HepG2 (cell line): ENCODE results near the gene SLC34A3. TPM values are rescaled to one million over a fixed set of nuclear protein-coding genes. Genes with fewer than 3 reads are reported as not detected.

ENCODE experiments used
- DNMT1 ChIP-seq: sonication (generic); formaldehyde crosslinking; IDR thresholded peaks from 2 replicates; pipeline ENCODE4 v1.5.1; 2020; ENCODE audit warnings: mild to moderate bottlenecking, missing genetic modification reagents
- FOXJ3 ChIP-seq: sonication (generic); formaldehyde crosslinking; IDR thresholded peaks from 2 replicates; pipeline ENCODE4 v1.4.0; 2020; ENCODE audit warnings: missing genetic modification reagents, mild to moderate bottlenecking, borderline replicate concordance
- HMGXB3 ChIP-seq: sonication (generic); formaldehyde crosslinking; IDR thresholded peaks from 2 replicates; pipeline ENCODE4 v1.4.0; 2020; ENCODE audit warnings: missing genetic modification reagents, borderline replicate concordance
- HNF1A ChIP-seq, 2 experiments: sonication (generic) in 1 of 2; formaldehyde crosslinking in 1 of 2; IDR thresholded peaks; 2 replicates each; pipeline versions ENCODE4 v1.4.0 to v1.6.1; 2016 to 2020; ENCODE audit warnings: borderline replicate concordance in 1 of 2, low read depth in 1 of 2, mild to moderate bottlenecking in 1 of 2, missing genetic modification reagents in 1 of 2
- HNRNPL ChIP-seq: fragments of 200-400 bp; formaldehyde crosslinking; IDR thresholded peaks from 2 replicates; pipeline ENCODE4 v1.6.1; 2017; ENCODE audit warnings: mild to moderate bottlenecking, low read depth, low read length
- NCOR1 ChIP-seq: fragments of 200-600 bp; sonication (generic); IDR thresholded peaks from 2 replicates; pipeline ENCODE4 v1.7.0; 2017; ENCODE audit warnings: antibody characterized with exemption, low read length, borderline replicate concordance
- PRDM4 ChIP-seq: sonication (generic); formaldehyde crosslinking; IDR thresholded peaks from 2 replicates; pipeline ENCODE4 v1.9.0; 2021; ENCODE audit warnings: missing genetic modification reagents, borderline replicate concordance
- SATB2 ChIP-seq: sonication (generic); formaldehyde crosslinking; IDR thresholded peaks from 2 replicates; pipeline ENCODE4 v1.5.0; 2020; ENCODE audit warnings: missing genetic modification reagents
- ZKSCAN1 ChIP-seq: fragments of 150-350 bp; IDR thresholded peaks from 2 replicates; pipeline ENCODE4 v1.6.1; 2014; ENCODE audit warnings: low read length
- ZNF24 ChIP-seq: fragments of 450-650 bp; IDR thresholded peaks from 2 replicates; pipeline ENCODE4 v1.6.1; 2017; ENCODE audit warnings: antibody characterized with exemption, mild to moderate bottlenecking
- ZNF75D ChIP-seq: sonication (generic); formaldehyde crosslinking; IDR thresholded peaks from 2 replicates; pipeline ENCODE4 v1.8.1; 2023; ENCODE audit warnings: missing genetic modification reagents, mild to moderate bottlenecking, borderline replicate concordance
- ZNF766 ChIP-seq: sonication (generic); formaldehyde crosslinking; IDR thresholded peaks from 2 replicates; pipeline ENCODE4 v1.5.0; 2020; ENCODE audit warnings: missing genetic modification reagents, borderline replicate concordance
- polyA plus RNA-seq, 8 experiments: library from polyadenylated mRNA; depleted of rRNA in 3 of 8; stranded (reverse) in 7 of 8; unstranded in 1 of 8; fragments of >200 nt; fragmentation: Illumina TruSeq in 4 of 8; extraction: Trizol in 4 of 8; gene quantifications; 2 replicates each; pipeline versions ENCODE4 v1.2.1 to v1.2.3, GENCODE V29; 2011 to 2016; ENCODE audit warnings: low read depth in 4 of 8, missing spikeins in 1 of 8, mixed read lengths in 1 of 8; ENCODE audit not compliant: insufficient read depth in 1 of 8
- total RNA-seq, 5 experiments: library from RNA; depleted of rRNA; stranded (reverse); fragments of >200 nt; fragmentation: Illumina TruSeq; extraction: Trizol; gene quantifications; 2 replicates each; pipeline ENCODE4 v1.2.3, GENCODE V29; 2016; ENCODE audit warnings: low read depth in 1 of 5
- TF ChIP-seq, protein P1 (sequence below): IDR thresholded peaks from 2 replicates; pipeline ENCODE4 v1.6.1; 2016; ENCODE audit warnings: mild to moderate bottlenecking, missing biosample characterization, missing genetic modification reagents
- TF ChIP-seq, protein P2 (sequence below): sonication (generic); formaldehyde crosslinking; IDR thresholded peaks from 2 replicates; pipeline ENCODE4 v1.8.1; 2023; ENCODE audit warnings: mild to moderate bottlenecking, inconsistent platforms, moderate library complexity, missing genetic modification reagents, borderline replicate concordance

The SLC34A3 gene
- total and polyA plus RNA-seq, 2 of the 13 experiments (the other 11 are each of a cell fraction or from before 2014, with no cell fraction given) = 0.07 to 1.0 TPM

- no peak for TF ChIP-seq HNF1A (IDR thresholded peaks at IDR 0.05; ENCODE audit: low read depth)
- peak; percentile 17; the same call in 1 of the 2 replicates for TF ChIP-seq HNF1A (CRISPR knock-in tag; IDR thresholded peaks at IDR 0.05; ENCODE audit: borderline replicate concordance)
- no peak for TF ChIP-seq PRDM4 (CRISPR knock-in tag)
- TF ChIP-seq ZNF75D = no peak
- TF ChIP-seq HMGXB3 (CRISPR knock-in tag) = no peak
- TF ChIP-seq SATB2 (CRISPR knock-in tag) = no peak
- TF ChIP-seq, protein P1, sequence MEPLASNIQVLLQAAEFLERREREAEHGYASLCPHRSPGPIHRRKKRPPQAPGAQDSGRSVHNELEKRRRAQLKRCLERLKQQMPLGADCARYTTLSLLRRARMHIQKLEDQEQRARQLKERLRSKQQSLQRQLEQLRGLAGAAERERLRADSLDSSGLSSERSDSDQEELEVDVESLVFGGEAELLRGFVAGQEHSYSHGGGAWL (CRISPR knock-in tag) = peak; percentile 55; the same call in 1 of the 2 replicates
- TF ChIP-seq FOXJ3 (CRISPR knock-in tag) = no peak
- TF ChIP-seq NCOR1 = 0 out of 2 replicates have a peak, but pooled peaks have one; percentile 7
- TF ChIP-seq, protein P2, sequence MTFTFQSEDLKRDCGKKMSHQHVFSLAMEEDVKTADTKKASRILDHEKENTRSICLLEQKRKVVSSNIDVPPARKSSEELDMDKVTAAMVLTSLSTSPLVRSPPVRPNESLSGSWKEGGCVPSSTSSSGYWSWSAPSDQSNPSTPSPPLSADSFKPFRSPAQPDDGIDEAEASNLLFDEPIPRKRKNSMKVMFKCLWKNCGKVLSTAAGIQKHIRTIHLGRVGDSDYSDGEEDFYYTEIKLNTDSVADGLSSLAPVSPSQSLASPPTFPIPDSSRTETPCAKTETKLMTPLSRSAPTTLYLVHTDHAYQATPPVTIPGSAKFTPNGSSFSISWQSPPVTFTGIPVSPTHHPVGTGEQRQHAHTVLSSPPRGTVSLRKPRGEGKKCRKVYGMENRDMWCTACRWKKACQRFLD (CRISPR knock-in tag) = 0 out of 2 replicates have a peak, but pooled peaks have one; percentile 68
- no peak for TF ChIP-seq ZKSCAN1
- TF ChIP-seq ZNF766 (CRISPR knock-in tag) = no peak
- TF ChIP-seq DNMT1 (CRISPR knock-in tag) = no peak
- 0 out of 2 replicates have a peak, but pooled peaks have one; percentile 82 for TF ChIP-seq HNRNPL
- TF ChIP-seq ZNF24 = no peak
Measured at GRCh38 chr9:137217276-137218211, 13.2 kb upstream of the SLC34A3 start (continued).
